GM13977 (cell line): Measurements from ENCODE around the gene BAG5.

Source experiments
- DNase-seq: peaks from one replicate; pipeline ENCODE4 v3.0.0; 2012; ENCODE audit warnings: low spot score
- CTCF ChIP-seq: IDR thresholded peaks from 2 replicates; pipeline ENCODE4 v1.5.1; 2012; ENCODE audit warnings: mild to moderate bottlenecking, control low read depth; ENCODE audit not compliant: insufficient read depth; ENCODE audit errors: extremely low read depth, missing control alignments
- in situ Hi-C: fragments of 300-500 bp; cut with MboI; formaldehyde crosslinking; loops from one replicate; pipeline ENCODE4 v1.12.0; 2022; ENCODE audit warnings: low sequenced_read_pairs, low pct_unique_long_range_greater_than_20kb, mixed read lengths, inconsistent platforms; ENCODE audit not compliant: unreplicated experiment

The BAG5 gene

GRCh38 chr14:103578401-103579075 is 16.1 kb upstream of the BAG5 start:
- in situ Hi-C loops: no loop called here
- no peak for TF ChIP-seq CTCF
- no peak for DNase-seq

GRCh38 chr14:103576371-103577024 is 14.0 kb upstream of the BAG5 start:
- DNase-seq: no peak
- in situ Hi-C loops: no loop called here
- no peak for TF ChIP-seq CTCF

- DNase-seq: no peak
- in situ Hi-C loops: no loop called here
- no peak for TF ChIP-seq CTCF
Measured at GRCh38 chr14:103574707-103575285, 12.3 kb upstream of the BAG5 start.

DNA sequence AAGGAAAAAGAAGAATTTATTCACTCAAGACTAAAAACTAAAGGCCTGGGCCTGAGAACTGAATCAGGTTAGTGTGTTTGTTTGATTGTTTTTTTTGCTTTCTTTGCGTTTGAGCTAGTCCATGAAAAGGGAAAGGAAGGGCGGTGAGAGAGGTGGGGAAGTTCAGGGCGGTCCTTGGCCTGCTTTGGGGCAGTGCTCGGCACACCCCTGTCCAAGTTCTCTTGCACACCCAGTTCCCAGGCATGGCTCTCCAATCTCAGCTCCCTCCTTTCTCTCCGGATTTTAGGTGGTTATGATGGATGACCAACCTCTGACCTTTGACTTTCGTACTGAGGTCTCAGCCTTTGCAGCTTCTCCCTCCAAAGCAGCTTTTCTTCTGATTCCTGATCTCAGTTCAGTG is 11.6 kb upstream of the BAG5 start:
- TF ChIP-seq CTCF: no peak
- in situ Hi-C loops: no loop called here
- DNase-seq: no peak

DNA sequence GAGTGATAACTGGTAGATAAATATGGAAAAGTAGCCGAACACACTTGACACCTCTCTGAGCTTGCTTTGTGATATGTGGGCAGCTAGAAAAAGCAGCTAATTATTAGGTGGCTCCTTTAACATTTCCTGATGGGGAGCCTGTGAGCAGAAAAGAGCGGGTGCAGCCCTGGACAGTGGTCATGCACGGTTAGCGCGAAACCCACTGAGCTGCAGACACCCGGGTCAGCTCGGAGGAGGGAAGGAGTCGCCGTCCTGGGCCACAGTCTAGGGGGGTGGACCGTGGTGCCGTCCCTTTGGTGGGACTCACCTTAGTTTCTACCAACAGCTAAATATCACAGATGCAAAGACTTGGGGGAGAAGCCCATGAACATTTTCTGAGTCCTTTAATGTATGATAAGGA is 7.0 kb upstream of the BAG5 start:
- no peak for TF ChIP-seq CTCF
- in situ Hi-C loops: no loop called here
- no peak for DNase-seq

- DNase-seq: no peak
- in situ Hi-C loops: no loop called here
- no peak for TF ChIP-seq CTCF
Measured at GRCh38 chr14:103568952-103569351, 6.5 kb upstream of the BAG5 start.
